B cell (primary cell): ENCODE measurements around the gene LYAR.

ENCODE experiments used
- EZH2 ChIP-seq: IDR thresholded peaks from 2 replicates; pipeline ENCODE4 v1.6.1; 2012; ENCODE audit warnings: borderline replicate concordance, low read depth, mild to moderate bottlenecking, moderate library complexity, low read length; ENCODE audit not compliant: insufficient read depth, poor library complexity, severe bottlenecking
- TF ChIP-seq, protein P1 (sequence below): fragments of 200-600 bp; IDR thresholded peaks from one replicate; pipeline ENCODE4 v1.8.0; 2022; ENCODE audit warnings: antibody characterized with exemption, mild to moderate bottlenecking

DNA sequence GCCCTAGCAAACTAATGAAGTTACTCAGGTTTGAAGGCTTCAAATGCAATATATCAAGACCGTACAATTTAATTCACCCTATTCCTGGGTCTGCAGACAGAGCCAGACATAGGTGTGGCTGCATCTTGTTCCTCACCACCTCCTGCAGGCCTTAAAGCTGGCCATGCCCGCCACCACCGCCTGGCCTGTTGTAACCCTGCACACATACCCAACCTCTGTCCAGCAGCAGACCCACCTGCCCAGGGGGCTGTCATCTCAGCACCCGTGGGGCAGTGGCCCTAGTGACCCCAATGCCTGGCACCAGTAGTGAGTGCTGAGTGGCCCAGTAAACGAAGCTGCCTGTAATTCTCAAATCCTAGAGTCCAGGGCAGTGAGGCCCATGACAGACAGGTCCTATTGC, 40.8 kb upstream of the LYAR start:
- TF ChIP-seq, protein P1, sequence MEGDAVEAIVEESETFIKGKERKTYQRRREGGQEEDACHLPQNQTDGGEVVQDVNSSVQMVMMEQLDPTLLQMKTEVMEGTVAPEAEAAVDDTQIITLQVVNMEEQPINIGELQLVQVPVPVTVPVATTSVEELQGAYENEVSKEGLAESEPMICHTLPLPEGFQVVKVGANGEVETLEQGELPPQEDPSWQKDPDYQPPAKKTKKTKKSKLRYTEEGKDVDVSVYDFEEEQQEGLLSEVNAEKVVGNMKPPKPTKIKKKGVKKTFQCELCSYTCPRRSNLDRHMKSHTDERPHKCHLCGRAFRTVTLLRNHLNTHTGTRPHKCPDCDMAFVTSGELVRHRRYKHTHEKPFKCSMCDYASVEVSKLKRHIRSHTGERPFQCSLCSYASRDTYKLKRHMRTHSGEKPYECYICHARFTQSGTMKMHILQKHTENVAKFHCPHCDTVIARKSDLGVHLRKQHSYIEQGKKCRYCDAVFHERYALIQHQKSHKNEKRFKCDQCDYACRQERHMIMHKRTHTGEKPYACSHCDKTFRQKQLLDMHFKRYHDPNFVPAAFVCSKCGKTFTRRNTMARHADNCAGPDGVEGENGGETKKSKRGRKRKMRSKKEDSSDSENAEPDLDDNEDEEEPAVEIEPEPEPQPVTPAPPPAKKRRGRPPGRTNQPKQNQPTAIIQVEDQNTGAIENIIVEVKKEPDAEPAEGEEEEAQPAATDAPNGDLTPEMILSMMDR, result no peak
- TF ChIP-seq EZH2, result no peak
